ENCODE data around the gene BATF.

DNA sequence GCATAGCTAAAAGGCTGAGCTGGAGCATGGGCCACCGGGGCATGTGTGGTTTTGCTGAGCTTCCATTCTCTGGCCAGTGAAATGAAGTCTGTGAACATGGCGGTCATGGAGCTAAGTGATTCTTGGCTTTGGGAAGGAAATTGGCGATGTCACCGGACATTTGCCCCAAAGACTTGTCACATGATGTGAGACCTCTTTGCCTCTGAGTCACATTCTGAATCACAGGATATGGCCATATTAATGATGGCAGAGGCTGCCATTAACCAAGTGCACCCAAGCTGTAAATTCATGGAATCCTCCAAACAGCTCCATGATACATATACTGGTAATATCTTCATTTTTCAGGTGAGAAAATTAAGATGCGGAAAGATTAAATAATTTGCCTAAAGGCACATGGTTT is 27.4 kb upstream of the BATF start:
- TF ChIP-seq, protein P1, sequence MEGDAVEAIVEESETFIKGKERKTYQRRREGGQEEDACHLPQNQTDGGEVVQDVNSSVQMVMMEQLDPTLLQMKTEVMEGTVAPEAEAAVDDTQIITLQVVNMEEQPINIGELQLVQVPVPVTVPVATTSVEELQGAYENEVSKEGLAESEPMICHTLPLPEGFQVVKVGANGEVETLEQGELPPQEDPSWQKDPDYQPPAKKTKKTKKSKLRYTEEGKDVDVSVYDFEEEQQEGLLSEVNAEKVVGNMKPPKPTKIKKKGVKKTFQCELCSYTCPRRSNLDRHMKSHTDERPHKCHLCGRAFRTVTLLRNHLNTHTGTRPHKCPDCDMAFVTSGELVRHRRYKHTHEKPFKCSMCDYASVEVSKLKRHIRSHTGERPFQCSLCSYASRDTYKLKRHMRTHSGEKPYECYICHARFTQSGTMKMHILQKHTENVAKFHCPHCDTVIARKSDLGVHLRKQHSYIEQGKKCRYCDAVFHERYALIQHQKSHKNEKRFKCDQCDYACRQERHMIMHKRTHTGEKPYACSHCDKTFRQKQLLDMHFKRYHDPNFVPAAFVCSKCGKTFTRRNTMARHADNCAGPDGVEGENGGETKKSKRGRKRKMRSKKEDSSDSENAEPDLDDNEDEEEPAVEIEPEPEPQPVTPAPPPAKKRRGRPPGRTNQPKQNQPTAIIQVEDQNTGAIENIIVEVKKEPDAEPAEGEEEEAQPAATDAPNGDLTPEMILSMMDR (IDR thresholded peaks at IDR 0.05): no peak
- TF ChIP-seq POLR2AphosphoS5 (IDR thresholded peaks at IDR 0.05; ENCODE audit: low read depth, low read length) (no peak), SIN3A (IDR thresholded peaks at IDR 0.05; ENCODE audit: borderline replicate concordance, insufficient read depth, low read depth, low read length) (no peak), TCF7L2 (IDR thresholded peaks at IDR 0.05; ENCODE audit: low read depth, low read length) (no peak)
